DMS53 (cell line): ENCODE results near the gene TEKTIP1.
"Not testable (repeated sequence)": the region's sequence is repeated elsewhere in the genome, so short reads cannot be mapped to it uniquely, and the experiment has no call there.

Source experiments
- DNase-seq: peaks from one replicate; lab custom pipeline; 2025; lab: John Stamatoyannopoulos, UW

Gene TEKTIP1

DNA sequence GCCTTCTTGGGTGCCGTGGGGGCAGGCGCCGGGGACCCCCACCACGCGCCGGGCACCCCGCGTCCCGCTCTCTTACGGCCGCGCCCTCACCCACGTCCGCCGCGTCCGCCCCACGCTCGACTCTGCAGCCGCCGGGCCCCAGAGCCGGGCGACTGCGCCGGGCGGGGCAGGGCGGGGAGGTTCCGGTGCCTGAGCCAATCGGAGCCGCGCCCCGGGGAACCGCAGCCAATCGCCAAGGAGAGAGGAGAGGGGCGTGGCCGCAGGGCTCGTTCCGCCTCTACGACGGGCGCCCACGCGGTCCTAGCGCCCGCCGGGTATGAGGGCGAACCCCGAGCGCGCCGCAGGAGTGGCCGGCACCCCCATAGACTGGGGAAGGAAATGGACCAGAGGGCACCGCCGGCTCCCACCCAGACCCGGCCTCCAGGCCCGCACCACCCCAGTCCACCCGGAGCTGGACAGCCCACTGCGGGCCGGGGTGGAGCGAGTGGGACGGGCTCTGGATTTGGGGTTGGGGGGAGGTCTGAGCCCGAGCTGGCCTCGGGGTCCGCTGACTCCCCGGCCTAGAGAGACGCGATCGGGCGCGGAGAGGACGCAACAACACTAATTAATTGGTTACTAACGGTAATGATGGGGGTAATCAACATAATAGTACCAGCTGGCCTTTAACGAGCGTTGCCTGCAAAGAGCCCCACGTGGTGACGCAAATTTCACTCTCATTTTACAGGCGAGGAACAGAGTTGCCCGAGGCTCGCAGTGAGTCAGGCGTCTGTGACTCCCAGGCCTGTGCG, 18.7 kb downstream of the TEKTIP1 start, which contains the start of gene MFSD12:
MFSD12 (minus strand) TSS at position 126 of the 788 bp plus-strand sequence. CDS start 183 bp downstream, outside the sequence.
- DNase-seq: peak; percentile 95

- no peak for DNase-seq
Observed at GRCh38 chr19:3563709-3564524, 24.9 kb downstream of the TEKTIP1 start.

- DNase-seq: no peak
Observed at GRCh38 chr19:3565139-3565538, 26.2 kb downstream of the TEKTIP1 start.

DNA sequence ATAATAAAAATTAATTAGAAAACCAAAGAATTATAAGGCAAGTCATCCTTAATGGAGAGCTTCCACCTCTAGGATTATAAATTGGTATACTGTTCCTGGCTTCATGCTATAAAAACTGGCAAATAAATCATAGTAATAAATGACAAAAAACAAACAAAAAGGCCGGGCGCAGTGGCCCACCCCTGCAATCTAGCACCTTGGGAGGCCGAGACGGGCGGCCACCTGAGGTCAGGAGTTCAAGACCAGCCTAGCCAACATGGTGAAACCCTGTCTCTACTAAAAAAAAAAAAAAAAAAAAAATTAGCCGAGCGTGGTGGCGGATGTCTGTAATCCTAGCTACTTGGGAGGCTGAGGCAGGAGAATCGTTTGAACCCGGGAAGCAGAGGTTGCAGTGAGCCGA, 31.1 kb downstream of the TEKTIP1 start:
- not testable (repeated sequence) for DNase-seq

- DNase-seq: no peak
Observed at GRCh38 chr19:3570606-3571011, 31.6 kb downstream of the TEKTIP1 start.

- DNase-seq: peak; percentile 99
Observed at GRCh38 chr19:3572132-3572854, 33.3 kb downstream of the TEKTIP1 start.

GRCh38 chr19:3572855-3573161, 33.8 kb downstream of the TEKTIP1 start, which contains the start of gene HMG20B:
Gene HMG20B, plus strand, starts transcription at chr19:3572944. Its CDS starts 366 bp downstream, at chr19:3573310.
- DNase-seq: no peak

DNA sequence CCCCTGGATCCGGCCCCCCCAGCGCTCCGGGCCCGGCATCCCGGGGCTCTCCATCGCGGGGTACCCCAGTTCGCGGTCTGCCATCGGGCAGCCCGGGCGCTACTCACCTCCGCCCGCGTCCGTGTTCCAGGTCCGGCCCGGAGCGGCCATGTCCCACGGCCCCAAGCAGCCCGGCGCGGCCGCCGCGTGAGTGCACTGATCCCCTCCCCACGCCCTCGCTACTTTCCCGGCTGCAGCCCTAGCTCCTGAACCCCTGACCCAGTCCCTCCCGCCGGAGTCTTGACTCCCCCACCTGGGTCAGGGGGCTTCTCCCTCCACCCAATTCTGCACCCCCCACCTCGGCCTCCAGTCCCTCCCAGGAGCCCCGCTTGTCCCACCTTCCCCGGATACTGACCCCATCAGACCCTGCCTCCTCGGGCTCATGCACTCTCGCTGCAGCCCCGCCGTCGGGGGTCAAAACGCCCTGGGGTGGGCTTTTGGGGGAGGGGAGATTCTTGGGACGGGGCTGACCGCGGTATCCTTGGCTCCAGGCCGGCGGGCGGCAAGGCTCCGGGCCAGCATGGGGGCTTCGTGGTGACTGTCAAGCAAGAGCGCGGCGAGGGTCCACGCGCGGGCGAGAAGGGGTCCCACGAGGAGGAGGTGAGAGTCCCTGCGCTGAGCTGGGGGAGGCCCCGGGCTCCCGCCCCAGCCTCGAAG, 34.3 kb downstream of the TEKTIP1 start:
- DNase-seq: peak; percentile 49

DNA sequence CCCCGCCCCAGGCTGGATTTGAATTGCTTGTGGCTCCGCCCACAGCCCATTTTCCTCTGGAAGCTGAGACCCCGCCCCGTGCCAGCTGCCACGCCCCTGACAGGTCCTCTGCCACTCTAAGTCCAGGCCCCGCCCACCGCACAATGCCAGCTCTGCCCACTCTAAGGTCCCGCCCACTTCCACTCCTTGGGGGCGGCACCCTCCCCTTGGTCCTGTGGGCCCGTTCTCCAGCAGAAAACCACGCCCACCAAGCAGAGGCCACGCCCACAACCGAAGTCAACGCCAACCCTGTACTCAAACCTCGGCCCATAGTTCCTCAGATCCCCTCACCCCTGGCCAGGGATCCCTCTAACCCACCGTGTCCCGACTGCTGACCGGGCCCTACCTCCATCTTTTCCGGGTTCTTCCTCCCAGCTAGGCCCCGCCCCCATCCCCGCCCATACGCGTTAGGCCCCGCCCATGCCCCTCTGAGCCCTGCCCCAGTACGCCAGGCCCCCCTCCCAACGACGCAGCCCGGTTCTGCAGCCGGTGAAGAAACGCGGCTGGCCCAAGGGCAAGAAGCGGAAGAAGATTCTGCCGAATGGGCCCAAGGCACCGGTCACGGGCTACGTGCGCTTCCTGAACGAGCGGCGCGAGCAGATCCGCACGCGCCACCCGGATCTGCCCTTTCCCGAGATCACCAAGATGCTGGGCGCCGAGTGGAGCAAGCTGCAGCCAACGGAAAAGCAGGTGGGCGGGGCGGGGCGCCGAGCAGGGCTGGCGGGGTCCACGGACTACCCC, 35.1 kb downstream of the TEKTIP1 start:
- peak; percentile 92 for DNase-seq

DNA sequence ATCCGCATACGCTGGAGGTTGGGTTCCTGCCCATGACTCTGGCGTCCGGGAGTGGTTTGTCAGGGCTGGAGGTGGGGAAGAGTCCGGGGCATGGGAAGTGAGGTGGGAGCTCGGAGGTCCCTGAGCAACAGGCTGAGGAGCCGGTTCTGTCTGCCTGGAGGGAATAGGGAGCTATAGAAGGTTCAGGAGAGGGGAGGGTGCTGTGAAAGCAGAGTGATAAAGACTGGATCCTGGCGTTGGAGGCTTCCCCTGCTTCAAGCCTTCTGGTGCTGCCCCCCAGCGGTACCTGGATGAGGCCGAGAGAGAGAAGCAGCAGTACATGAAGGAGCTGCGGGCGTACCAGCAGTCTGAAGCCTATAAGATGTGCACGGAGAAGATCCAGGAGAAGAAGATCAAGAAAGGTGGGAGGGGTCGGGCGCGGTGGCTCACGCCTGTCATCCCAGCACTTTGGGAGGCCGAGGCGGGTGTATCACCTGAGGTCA, 36.3 kb downstream of the TEKTIP1 start:
- DNase-seq: peak; percentile 64

- no peak for DNase-seq
Observed at GRCh38 chr19:3575949-3576673, 37.1 kb downstream of the TEKTIP1 start.

- DNase-seq: no peak
Observed at GRCh38 chr19:3576696-3577443, 37.9 kb downstream of the TEKTIP1 start.

- DNase-seq: no peak
Observed at GRCh38 chr19:3577723-3578344, 38.9 kb downstream of the TEKTIP1 start.

DNA sequence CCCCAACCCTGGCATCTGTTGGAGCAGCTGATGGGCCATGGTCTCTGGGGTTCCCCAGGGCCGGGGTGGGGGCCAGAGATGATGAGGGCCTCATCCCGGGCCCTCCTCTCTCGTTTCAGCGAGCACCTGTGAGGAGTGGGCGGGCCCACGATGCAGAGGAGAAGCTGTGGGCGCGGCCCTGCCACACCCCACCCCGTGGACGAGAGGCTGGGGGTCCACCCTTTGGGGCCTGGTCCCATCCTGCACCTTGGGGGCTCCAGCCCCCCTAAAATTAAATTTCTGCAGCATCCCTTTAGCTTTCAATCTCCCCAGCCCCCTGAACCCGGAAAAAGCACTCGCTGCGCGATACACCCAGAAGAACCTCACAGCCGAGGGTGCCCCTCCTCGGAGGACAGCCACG, 39.4 kb downstream of the TEKTIP1 start:
- DNase-seq: no peak

DNA sequence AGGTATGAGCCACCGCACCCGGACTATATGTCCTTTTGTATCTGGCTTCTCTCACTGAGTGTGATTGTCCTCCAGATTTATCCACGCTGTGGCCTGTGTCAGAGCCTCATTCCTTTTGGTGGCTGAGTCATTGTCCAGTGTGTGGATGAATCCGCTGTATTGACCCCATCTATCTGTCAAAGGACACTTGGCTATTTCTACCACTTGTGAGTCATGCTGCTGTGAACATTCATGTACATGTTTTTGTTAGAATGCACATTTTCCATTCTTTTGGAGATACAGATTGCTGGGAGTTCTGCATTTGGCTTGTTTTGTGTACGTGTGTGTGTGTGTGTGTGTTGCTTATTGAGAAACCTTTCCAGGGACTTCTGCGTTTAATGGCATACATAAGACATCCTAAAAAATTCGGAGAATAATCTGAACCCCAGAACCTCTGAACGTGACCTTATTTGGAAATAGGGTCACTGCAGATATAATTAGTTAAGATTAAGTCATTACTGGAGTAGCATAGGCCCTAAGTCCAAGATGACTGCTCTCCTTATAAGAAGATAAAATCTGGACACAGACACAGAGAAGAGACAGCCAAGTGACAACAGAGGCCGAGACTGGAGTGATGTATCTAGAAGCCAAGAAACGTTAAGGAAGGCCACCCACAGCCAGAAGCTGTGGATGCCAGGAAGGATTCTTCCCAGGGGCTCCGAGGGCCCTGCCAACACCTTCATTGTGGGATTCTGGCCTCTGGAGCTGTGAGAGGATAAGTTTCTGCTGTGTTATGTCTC, 41.4 kb downstream of the TEKTIP1 start:
- peak; percentile 22 for DNase-seq

- not testable (repeated sequence) for DNase-seq
Observed at GRCh38 chr19:3581792-3582191, 42.8 kb downstream of the TEKTIP1 start.

- not testable (repeated sequence) for DNase-seq
Observed at GRCh38 chr19:3584036-3584802, 45.2 kb downstream of the TEKTIP1 start.
